Neural progenitor cell (in vitro differentiated cells): ENCODE data around the gene STAT3.

Experiments used
- EZH2 ChIP-seq: fragments of 200-600 bp; sonication (generic); IDR thresholded peaks from 2 replicates; pipeline ENCODE4 v1.6.1; 2017; ENCODE audit warnings: antibody characterized with exemption, mild to moderate bottlenecking, moderate library complexity
- EZH2phosphoT487 ChIP-seq: fragments of 200-600 bp; sonication (generic); IDR thresholded peaks from 2 replicates; pipeline ENCODE4 v1.6.1; 2017; ENCODE audit warnings: antibody characterized with exemption
- TF ChIP-seq, protein P1 (sequence below): fragments of 200-600 bp; sonication (generic); IDR thresholded peaks from 2 replicates; pipeline ENCODE4 v1.5.1; 2017; ENCODE audit warnings: antibody characterized with exemption, mild to moderate bottlenecking

GRCh38 chr17:42266918-42267766 is 121.1 kb downstream of the STAT3 start:
- TF ChIP-seq, protein P1, sequence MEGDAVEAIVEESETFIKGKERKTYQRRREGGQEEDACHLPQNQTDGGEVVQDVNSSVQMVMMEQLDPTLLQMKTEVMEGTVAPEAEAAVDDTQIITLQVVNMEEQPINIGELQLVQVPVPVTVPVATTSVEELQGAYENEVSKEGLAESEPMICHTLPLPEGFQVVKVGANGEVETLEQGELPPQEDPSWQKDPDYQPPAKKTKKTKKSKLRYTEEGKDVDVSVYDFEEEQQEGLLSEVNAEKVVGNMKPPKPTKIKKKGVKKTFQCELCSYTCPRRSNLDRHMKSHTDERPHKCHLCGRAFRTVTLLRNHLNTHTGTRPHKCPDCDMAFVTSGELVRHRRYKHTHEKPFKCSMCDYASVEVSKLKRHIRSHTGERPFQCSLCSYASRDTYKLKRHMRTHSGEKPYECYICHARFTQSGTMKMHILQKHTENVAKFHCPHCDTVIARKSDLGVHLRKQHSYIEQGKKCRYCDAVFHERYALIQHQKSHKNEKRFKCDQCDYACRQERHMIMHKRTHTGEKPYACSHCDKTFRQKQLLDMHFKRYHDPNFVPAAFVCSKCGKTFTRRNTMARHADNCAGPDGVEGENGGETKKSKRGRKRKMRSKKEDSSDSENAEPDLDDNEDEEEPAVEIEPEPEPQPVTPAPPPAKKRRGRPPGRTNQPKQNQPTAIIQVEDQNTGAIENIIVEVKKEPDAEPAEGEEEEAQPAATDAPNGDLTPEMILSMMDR = no peak
- no peak for TF ChIP-seq EZH2phosphoT487
- no peak for TF ChIP-seq EZH2
